Mucosa of descending colon (tissue), 3 donors: ENCODE measurements around the gene IGSF21. TPM values are rescaled to one million over a fixed set of nuclear protein-coding genes. Genes with fewer than 3 reads are reported as not detected.

Experiments
- ATAC-seq: fragments of 200-7000 bp; cut with Tn5 transposase; one replicate; pipeline ENCODE4 v1.9.1; 2020; ENCODE audit warnings: mild to moderate bottlenecking, moderate library complexity
- DNase-seq, 3 donors: peaks; one replicate each; pipeline ENCODE4 v3.0.0-alpha.2; 2020
- H3K36me3 ChIP-seq: fragments of 200-600 bp; one replicate; pipeline ENCODE4 v1.8.0; 2021; ENCODE audit warnings: low read depth, mild to moderate bottlenecking
- H3K4me1 ChIP-seq: fragments of 200-600 bp; one replicate; pipeline ENCODE4 v1.8.0; 2021; ENCODE audit warnings: low read depth, mild to moderate bottlenecking
- H3K4me3 ChIP-seq: fragments of 200-600 bp; one replicate; pipeline ENCODE4 v1.8.0; 2021; ENCODE audit warnings: mild to moderate bottlenecking
- H3K9me3 ChIP-seq: fragments of 200-600 bp; one replicate; pipeline ENCODE4 v1.8.0; 2021; ENCODE audit warnings: mild to moderate bottlenecking
- CTCF ChIP-seq: fragments of 200-600 bp; IDR thresholded peaks from one replicate; pipeline ENCODE4 v1.8.0; 2022; ENCODE audit warnings: antibody characterized with exemption, mild to moderate bottlenecking
- intact Hi-C, 2 donors: fragments of 100-400 bp; cut with DNase I in 1 of 2; cut with micrococcal nuclease in 1 of 2; formaldehyde crosslinking; loops; one replicate each; pipeline versions ENCODE4 v1.11.0 to v1.11.1; 2022; cut with DNase I, micrococcal nuclease
- total RNA-seq, 3 donors: library from RNA; stranded (reverse); fragmentation: NEBNext Ultra II Directional in 2 of 3; extraction: Animal tissue kit (Norgen Biotek cat#: 25700) in 2 of 3; gene quantifications; one replicate each; pipeline versions ENCODE4 v1.2.1 to v1.2.4, GENCODE V29; 2021 to 2023
- donor health status: DM: no; HTN: no; CAD: no; lungs with moderate emphysema.
- donor health status: DM: no; HTN: no; CAD: no.
- donor health status: DM: no; HTN: yes; CAD: no.

IGSF21 gene
- total RNA-seq, 3 donors from 2014 or later, result 0.70 to 1.4 (median 0.96) TPM

GRCh38 chr1:18300376-18300775 is 192.8 kb downstream of the IGSF21 start:
- no peak for ATAC-seq
- Histone ChIP-seq H3K36me3 (no peaks in the 10 kb centered on the region), H3K4me3 (no peak overlapping the region), H3K9me3 (no peaks in the 10 kb centered on the region), H3K4me1 (no peaks in the 10 kb centered on the region)
- intact Hi-C loops, result no loop called here
- TF ChIP-seq CTCF, result no peak
- DNase-seq, result no peak

- DNase-seq, result no peak
- intact Hi-C loops, result no loop called here
- no peak for TF ChIP-seq CTCF
These were observed 195.3 kb downstream of the IGSF21 start for GRCh38 chr1:18302788-18303413.

GRCh38 chr1:18304151-18304869 is 196.7 kb downstream of the IGSF21 start:
- no peak for TF ChIP-seq CTCF
- H3K9me3 ChIP-seq, result no peaks in the 10 kb centered on the region
- H3K4me3 ChIP-seq, result no peak overlapping the region
- intact Hi-C loops, result no loop called here
- H3K4me1 ChIP-seq, result no peaks in the 10 kb centered on the region
- H3K36me3 ChIP-seq, result no peaks in the 10 kb centered on the region
- no peak for ATAC-seq
- no peak for DNase-seq

More at GRCh38 chr1:18302788-18303413, 195.3 kb downstream of the IGSF21 start:
- H3K9me3 ChIP-seq, result no peaks in the 10 kb centered on the region
- no peaks in the 10 kb centered on the region for H3K36me3 ChIP-seq
- no peaks in the 10 kb centered on the region for H3K4me1 ChIP-seq
- H3K4me3 ChIP-seq, result no peak overlapping the region
- ATAC-seq, result peak; percentile 29

- H3K36me3 ChIP-seq, result no peaks in the 10 kb centered on the region
- TF ChIP-seq CTCF, result no peak
- no peaks in the 10 kb centered on the region for H3K9me3 ChIP-seq
- ATAC-seq (no peak), DNase-seq (no peak)
- no peaks in the 10 kb centered on the region for H3K4me1 ChIP-seq
- H3K4me3 ChIP-seq, result no peak overlapping the region
- intact Hi-C loops, result no loop called here
These were observed 197.7 kb downstream of the IGSF21 start for GRCh38 chr1:18305182-18305795.

GRCh38 chr1:18307329-18307898 is 199.8 kb downstream of the IGSF21 start:
- Histone ChIP-seq H3K9me3 (no peaks in the 10 kb centered on the region), H3K4me1 (no peaks in the 10 kb centered on the region), H3K4me3 (no peak overlapping the region), H3K36me3 (no peaks in the 10 kb centered on the region)
- no peak for TF ChIP-seq CTCF
- no peak for DNase-seq
- intact Hi-C loops, result no loop called here
- no peak for ATAC-seq
